ENCODE data around the gene NKD2.

GRCh38 chr5:983238-983524 is 25.4 kb upstream of the NKD2 start:
- TF ChIP-seq CTCF (IDR thresholded peaks at IDR 0.05 in 2 of 3, conservative IDR thresholded peaks at IDR 0.05 in 1 of 3; ENCODE audit: borderline replicate concordance in 1 of 3, insufficient read depth in 1 of 3, low read depth in 2 of 3, low read length in 2 of 3) (no peak), POLR2A (IDR thresholded peaks at IDR 0.05; ENCODE audit: borderline replicate concordance, extremely low read depth, insufficient read depth, insufficient read length) (no peak), RAD21 (IDR thresholded peaks at IDR 0.05; ENCODE audit: low read depth) (no peak), EZH2 (IDR thresholded peaks at IDR 0.05) (no peak), EZH2phosphoT487 (IDR thresholded peaks at IDR 0.05; ENCODE audit: borderline replicate concordance) (no peak), REST (IDR thresholded peaks at IDR 0.05; ENCODE audit: low read depth) (no peak), EGR1 (IDR thresholded peaks at IDR 0.05; ENCODE audit: low read depth) (no peak), CEBPB (IDR thresholded peaks at IDR 0.05; ENCODE audit: low read depth) (no peak), POLR2AphosphoS5 (IDR thresholded peaks at IDR 0.05; ENCODE audit: low read depth, low read length) (no peak), ZNF274 (IDR thresholded peaks at IDR 0.05; ENCODE audit: low read depth, low read length) (no peak), JUND (IDR thresholded peaks at IDR 0.05) (no peak), SIN3A (IDR thresholded peaks at IDR 0.05; ENCODE audit: low read depth) (no peak), ATF3 (IDR thresholded peaks at IDR 0.05) (no peak)

Data from HCT116 (cell line).